Stimulated activated CD8-positive, alpha-beta memory T cell treated with anti-CD3 and anti-CD28 coated beads, Interleukin-7, amount 100 ng/mL, for 48 hours (primary cell): ENCODE data around the gene MT2A.
A peak's percentile ranks its signal among the peaks of the same experiment; 100 is the strongest.

Source experiments
- DNase-seq, 2 donors: peaks; one replicate each; pipeline ENCODE4 v3.0.0-alpha.2; 2020; ENCODE audit warnings: low read depth in 1 of 2; ENCODE audit errors: extremely low read depth in 1 of 2

Gene MT2A

GRCh38 chr16:56636616-56637413 lies 28.4 kb downstream of the MT2A start:
- DNase-seq = no peak

- no peak for DNase-seq
Observed at GRCh38 chr16:56637814-56638750, 29.7 kb downstream of the MT2A start, which contains the start of gene MT1A. TSS of gene MT1A (plus strand) at chr16:56638666. CDS start at chr16:56638739, 73 bp downstream.

- DNase-seq = no peak
Observed at GRCh38 chr16:56639045-56639444, 30.7 kb downstream of the MT2A start.

DNA sequence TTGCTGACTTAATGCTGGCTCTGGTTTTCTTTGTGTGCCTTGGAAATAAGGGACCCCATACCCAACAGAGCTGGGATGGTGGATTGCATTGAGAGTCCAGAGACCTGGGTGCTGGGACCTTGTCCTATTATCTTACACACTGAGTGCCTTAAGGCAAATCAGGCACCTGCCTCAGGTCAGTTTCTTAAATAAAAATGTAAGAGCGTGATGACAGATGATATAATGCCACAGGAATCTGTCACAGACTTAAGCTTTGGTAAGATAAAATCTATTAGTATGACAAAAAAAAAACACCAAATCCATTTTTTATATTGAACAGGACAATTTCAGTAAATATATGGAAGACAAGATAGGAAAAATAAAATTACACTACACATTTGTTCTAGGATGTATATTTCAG lies 31.7 kb downstream of the MT2A start:
- DNase-seq = no peak

GRCh38 chr16:56641166-56641565 lies 32.8 kb downstream of the MT2A start:
- no peak for DNase-seq

- peak; percentile 68 to 75 for DNase-seq
Observed at GRCh38 chr16:56643080-56643778, 34.8 kb downstream of the MT2A start.

GRCh38 chr16:56643833-56644232 lies 35.4 kb downstream of the MT2A start:
- no peak for DNase-seq

- no peak for DNase-seq
Observed at GRCh38 chr16:56645311-56645710, 36.9 kb downstream of the MT2A start.

- DNase-seq = no peak
Observed at GRCh38 chr16:56645838-56646237, 37.5 kb downstream of the MT2A start.

- no peak for DNase-seq
Observed at GRCh38 chr16:56647641-56648431, 39.5 kb downstream of the MT2A start.

DNA sequence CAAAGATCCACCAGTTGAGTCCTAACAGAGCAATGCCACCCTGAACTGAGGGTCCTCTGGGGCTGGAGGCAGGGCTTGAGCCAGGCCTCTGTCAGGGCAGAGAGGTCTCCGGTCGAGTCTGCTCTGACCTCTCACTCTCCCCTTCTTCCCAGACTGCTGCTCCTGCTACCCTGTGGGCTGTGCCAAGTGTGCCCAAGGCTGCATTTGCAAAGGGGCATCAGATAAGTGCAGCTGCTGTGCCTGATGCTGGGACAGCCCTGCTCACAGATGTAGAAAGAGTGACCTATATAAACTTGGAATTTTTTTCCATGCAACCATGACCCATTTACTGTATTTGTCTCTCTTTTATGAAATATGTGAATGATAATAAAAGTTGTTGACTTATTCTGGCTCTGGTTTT lies 40.9 kb downstream of the MT2A start:
- DNase-seq = no peak

GRCh38 chr16:56649820-56650219 lies 41.4 kb downstream of the MT2A start:
- DNase-seq = no peak

- no peak for DNase-seq
Observed at GRCh38 chr16:56651586-56651985, 43.2 kb downstream of the MT2A start, which contains the start of gene MT1B. TSS of gene MT1B (plus strand) at chr16:56651886. CDS start at chr16:56651954, 68 bp downstream.

DNA sequence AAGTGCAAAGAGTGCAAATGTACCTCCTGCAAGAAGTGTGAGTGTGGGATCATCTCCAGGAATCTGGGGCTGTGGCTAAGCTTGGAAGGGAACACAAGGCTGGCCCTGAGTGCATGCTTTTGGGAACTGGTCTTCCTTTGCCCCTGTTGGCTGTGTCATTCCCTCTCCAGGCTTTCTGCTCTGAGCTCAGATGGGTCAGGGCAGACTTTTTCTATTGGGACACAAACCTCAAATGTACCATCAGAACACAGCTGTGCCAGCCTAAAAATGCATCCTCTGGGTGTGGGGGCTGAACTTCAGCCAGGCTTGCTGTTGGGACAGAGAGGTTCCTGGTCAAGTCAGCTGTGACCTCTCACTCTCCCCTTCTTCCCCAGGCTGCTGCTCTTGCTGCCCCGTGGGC lies 44.2 kb downstream of the MT2A start:
- DNase-seq = no peak

- DNase-seq = no peak
Observed at GRCh38 chr16:56653218-56653617, 44.8 kb downstream of the MT2A start.

DNA sequence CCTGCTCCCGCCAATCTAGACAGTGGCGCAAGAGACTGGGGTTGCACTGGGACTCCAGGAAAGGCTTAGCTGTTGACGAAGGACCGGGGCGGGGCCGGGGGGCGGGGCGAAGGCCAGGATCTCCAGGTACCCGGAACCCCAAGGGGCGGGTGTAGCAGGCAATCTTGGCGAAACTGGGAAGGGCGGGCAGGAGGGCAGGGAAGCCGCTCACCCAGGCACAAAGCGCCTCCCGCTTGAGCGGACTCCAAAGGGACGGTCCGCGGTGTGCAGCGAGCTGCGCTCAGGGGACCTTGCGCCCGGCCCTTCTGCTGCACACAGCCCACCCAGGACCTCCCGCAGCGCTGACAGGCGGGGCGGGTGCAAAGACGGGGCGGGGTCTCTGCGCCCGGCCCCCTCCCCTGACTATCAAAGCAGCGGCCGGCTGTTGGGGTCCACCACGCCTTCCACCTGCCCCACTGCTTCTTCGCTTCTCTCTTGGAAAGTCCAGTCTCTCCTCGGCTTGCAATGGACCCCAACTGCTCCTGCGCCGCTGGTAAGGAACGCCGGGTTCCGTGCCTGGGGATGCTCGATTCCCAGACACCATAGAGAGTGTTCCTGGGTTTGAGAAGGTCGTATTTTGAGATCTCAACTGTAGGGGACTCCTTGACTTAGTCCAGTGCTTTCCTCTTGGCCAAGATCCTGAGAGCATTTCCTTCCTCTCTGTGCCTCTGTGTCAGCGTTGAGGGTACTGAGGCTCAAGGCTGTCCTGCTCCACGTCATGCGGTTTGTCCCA lies 49.4 kb downstream of the MT2A start, which contains the start of gene MT1F:
TSS of gene MT1F (plus strand) at position 405 of the 772 bp plus-strand sequence. CDS start at position 505, 100 bp downstream.
- peak; percentile 59 to 71 for DNase-seq

GRCh38 chr16:56658327-56658875 lies 50.0 kb downstream of the MT2A start:
- no peak for DNase-seq
